CD8-positive, alpha-beta memory T cell (primary cell): ENCODE measurements around the gene LPIN3. TPM values are rescaled to one million over a fixed set of nuclear protein-coding genes. Genes with fewer than 3 reads are reported as not detected.

ENCODE experiments used
- CTCF ChIA-PET: fragments of 350-600 bp; sonication (Branson Sonifier 250); formaldehyde crosslinking; loops from one replicate; lab custom pipeline; 2021; ENCODE audit warnings: antibody characterized with exemption; lab: Charles Lee
- POLR2A ChIA-PET: fragments of 350-600 bp; sonication (Branson Sonifier 250); formaldehyde crosslinking; loops from one replicate; lab custom pipeline; 2021; ENCODE audit warnings: antibody characterized with exemption; lab: Charles Lee
- DNase-seq, 5 donors: peaks; one replicate each; pipeline versions ENCODE4 v3.0.0 to v3.0.0-alpha.2; 2020 to 2022; ENCODE audit warnings: mixed read lengths in 1 of 5
- H3K27ac ChIP-seq: one replicate; pipeline ENCODE4 v1.7.0; 2013; ENCODE audit warnings: low read depth, mild to moderate bottlenecking, low read length, moderate library complexity
- H3K27me3 ChIP-seq: 2 replicates; pipeline ENCODE4 v1.7.0; 2013; ENCODE audit warnings: low read length, mild to moderate bottlenecking; ENCODE audit not compliant: insufficient read depth, poor library complexity, severe bottlenecking
- H3K36me3 ChIP-seq: 2 replicates; pipeline ENCODE4 v1.7.0; 2013; ENCODE audit warnings: mild to moderate bottlenecking, low read length, moderate library complexity; ENCODE audit not compliant: insufficient read depth
- H3K4me1 ChIP-seq: 2 replicates; pipeline ENCODE4 v1.7.0; 2013; ENCODE audit warnings: mild to moderate bottlenecking, low read length, moderate library complexity; ENCODE audit not compliant: insufficient read depth
- H3K4me3 ChIP-seq: 2 replicates; pipeline ENCODE4 v1.7.0; 2013; ENCODE audit warnings: mild to moderate bottlenecking, low read length
- H3K9me3 ChIP-seq: 2 replicates; pipeline ENCODE4 v1.7.0; 2013; ENCODE audit warnings: mild to moderate bottlenecking, low read length
- H3K27ac Mint-ChIP-seq, 8 donors: one replicate each; pipeline ENCODE4 v1.8.0; 2020 to 2021; ENCODE audit warnings: mixed read lengths in 8 of 8, mild to moderate bottlenecking in 6 of 8, inconsistent platforms in 3 of 8, moderate library complexity in 3 of 8
- H3K27me3 Mint-ChIP-seq, 2 donors: one replicate each; pipeline ENCODE4 v1.8.0; 2020 to 2021; ENCODE audit warnings: mixed read lengths in 2 of 2, mild to moderate bottlenecking in 1 of 2, moderate library complexity in 1 of 2
- H3K36me3 Mint-ChIP-seq, 3 donors: one replicate each; pipeline ENCODE4 v1.8.0; 2020 to 2021; ENCODE audit warnings: mixed read lengths in 3 of 3, inconsistent platforms in 1 of 3, mild to moderate bottlenecking in 1 of 3
- H3K4me1 Mint-ChIP-seq, 3 donors: one replicate each; pipeline ENCODE4 v1.8.0; 2020 to 2021; ENCODE audit warnings: mixed read lengths in 3 of 3, inconsistent platforms in 1 of 3, mild to moderate bottlenecking in 1 of 3
- H3K4me3 Mint-ChIP-seq, 7 donors: one replicate each; pipeline ENCODE4 v1.8.0; 2020 to 2021; ENCODE audit warnings: mixed read lengths in 7 of 7, mild to moderate bottlenecking in 6 of 7, moderate library complexity in 4 of 7, inconsistent platforms in 2 of 7
- H3K9me3 Mint-ChIP-seq, 5 donors: one replicate each; pipeline ENCODE4 v1.8.0; 2020 to 2022; ENCODE audit warnings: mixed read lengths in 5 of 5, mild to moderate bottlenecking in 3 of 5, moderate library complexity in 2 of 5, inconsistent platforms in 1 of 5
- polyA plus RNA-seq: library from polyadenylated mRNA; unstranded; fragments of 300-500 nt; fragmentation: Illumina TruSeq; gene quantifications from one replicate; pipeline ENCODE4 v1.2.3, GENCODE V29; 2021
- total RNA-seq, 2 experiments: library from RNA; stranded (reverse); gene quantifications; one replicate each; pipeline ENCODE4 v1.2.3, GENCODE V29; 2021

Gene LPIN3
- total and polyA plus RNA-seq, 3 experiments from 2014 or later: 0.46 to 0.53 TPM; not detected in 1

DNA sequence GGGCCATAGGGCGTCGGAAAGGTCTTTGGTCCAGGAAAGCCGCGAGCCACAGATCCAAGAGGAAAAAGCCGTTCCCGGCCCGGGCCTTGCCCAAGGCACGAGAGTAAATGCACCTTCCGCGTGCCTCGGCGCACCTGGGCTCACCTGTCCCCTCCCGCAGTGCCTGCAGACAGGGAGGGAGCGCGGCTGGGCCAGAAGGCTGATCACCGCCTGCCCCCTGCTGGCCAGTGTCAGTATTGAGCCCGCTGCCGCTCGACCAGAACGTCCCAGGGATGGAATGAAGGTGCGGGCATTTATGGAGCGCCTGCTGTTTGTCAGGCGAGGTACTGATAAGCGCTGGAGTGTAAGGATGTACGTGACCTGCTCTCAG lies 679 bp upstream of the LPIN3 start:
- Histone ChIP-seq H3K36me3 (no peaks in the 10 kb centered on the region), H3K9me3 (no peaks in the 10 kb centered on the region), H3K4me3 (peak overlapping the region; percentile 60), H3K27me3 (no peaks in the 10 kb centered on the region), H3K27ac (no peak overlapping the region), H3K4me1 (peaks cover 7% of the 10 kb centered on the region)
- Mint-ChIP-seq H3K9me3 (no peaks in the 10 kb centered on the region), H3K4me1 (peaks cover 9 to 11% (median 10%) of the 10 kb centered on the region in 3 donors), H3K27me3 (peaks cover 8 to 19% of the 10 kb centered on the region in 2 donors), H3K4me3 (peak overlapping the region; percentile 14 to 88 (median 83)), H3K36me3 (no peaks in the 10 kb centered on the region), H3K27ac (peak overlapping the region in 4 of 8 donors; percentile 14 to 77 (median 36))
- ChIA-PET CTCF (interaction anchor here (0.8 to 6.8 kb wide), 27 partner anchors 8 to 377 kb away, joined by 3 to 82 read pairs (median 4); no protein-coding TSS in a partner anchor), POLR2A (interaction anchor here (0.7 to 0.9 kb wide), 3 partner anchors 167 to 267 kb away, joined by 3 read pairs; no protein-coding TSS in a partner anchor)
- peak; percentile 74 to 86 (median 80) for DNase-seq

DNA sequence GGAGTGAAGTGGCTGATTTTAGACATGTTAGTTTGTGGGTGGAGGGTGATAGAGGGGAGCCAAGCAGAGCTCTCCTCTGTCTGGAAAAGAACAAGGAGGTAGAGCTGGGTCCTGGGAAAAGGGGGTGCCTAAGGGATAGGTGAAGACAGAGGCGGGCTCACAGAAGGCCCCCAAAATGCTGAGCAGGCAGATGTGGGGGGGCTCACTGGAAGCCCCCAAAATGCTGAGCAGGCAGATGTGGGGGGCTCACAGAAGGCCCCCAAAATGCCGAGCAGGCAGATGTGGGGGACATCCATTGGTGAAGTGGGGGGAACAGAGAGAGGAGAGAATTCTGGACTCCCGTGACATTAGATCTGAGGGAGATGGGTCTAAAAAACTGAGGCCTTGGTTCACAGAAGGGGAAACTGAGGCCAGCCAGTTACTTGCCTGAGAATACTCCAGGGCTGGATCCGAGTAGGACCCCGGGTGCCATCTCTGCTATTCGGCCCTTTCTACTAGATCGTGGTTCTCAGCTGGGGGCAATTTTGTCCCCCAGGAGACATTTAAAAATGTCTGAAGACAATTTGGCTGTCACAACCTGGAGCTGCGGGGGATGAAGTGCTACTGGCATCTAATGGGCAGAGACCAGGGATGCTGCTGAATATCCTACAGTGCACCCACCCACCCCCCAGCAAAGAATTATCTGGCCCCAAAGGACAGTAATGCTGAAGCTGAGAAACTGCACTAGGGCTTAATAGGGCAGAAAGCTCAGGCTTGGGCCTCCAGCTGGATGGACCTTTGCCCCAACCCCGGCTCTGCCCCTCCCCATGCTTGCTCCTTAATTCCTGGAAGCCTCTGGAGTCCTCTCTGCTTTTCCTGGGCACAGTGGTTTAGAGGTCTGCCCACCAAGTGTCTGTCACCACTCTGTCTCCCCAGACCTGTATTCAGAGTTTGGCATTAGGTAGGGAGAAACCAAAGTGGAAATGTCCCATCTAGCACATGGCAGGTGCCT lies 2.1 kb downstream of the LPIN3 start:
- CTCF ChIA-PET: interaction anchor here (1.6 to 6.8 kb wide), 2 partner anchors 170 to 208 kb away, joined by 6 to 82 read pairs; no protein-coding TSS in a partner anchor

DNA sequence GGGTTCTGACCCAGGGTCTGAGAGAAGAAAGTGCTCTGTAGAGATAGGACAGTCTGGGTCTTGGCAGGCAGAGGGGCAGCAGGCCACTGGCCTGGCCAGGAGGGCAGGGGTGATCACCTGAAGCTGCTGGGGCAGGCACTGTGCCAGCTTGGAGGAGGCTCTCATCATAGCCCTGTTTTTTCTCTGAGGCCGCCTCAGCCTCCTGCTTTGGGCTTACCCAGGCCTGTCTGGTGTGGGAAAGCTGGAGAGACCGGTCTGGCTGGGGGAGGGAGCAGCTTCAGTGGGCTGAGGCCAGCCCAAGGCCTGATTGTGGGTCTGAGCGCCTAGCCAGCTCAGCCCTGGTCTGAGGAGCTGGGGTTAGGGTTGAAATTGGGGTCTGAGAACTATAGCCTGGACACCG lies 3.9 kb downstream of the LPIN3 start:
- Histone ChIP-seq H3K4me1 (peaks cover 7% of the 10 kb centered on the region), H3K4me3 (no peak overlapping the region), H3K36me3 (no peaks in the 10 kb centered on the region), H3K9me3 (no peaks in the 10 kb centered on the region), H3K27me3 (no peaks in the 10 kb centered on the region), H3K27ac (no peak overlapping the region)
- Mint-ChIP-seq H3K36me3 (no peaks in the 10 kb centered on the region), H3K9me3 (no peaks in the 10 kb centered on the region), H3K27me3 (peaks cover 5% of the 10 kb centered on the region in 2 donors), H3K4me3 (no peak overlapping the region), H3K27ac (peak overlapping the region in 1 of 8 donors; percentile 35), H3K4me1 (peaks cover 9 to 11% (median 10%) of the 10 kb centered on the region in 3 donors)
- POLR2A ChIA-PET: no interaction called here
- CTCF ChIA-PET: interaction anchor here (1.0 to 1.7 kb wide), 2 partner anchors 209 to 381 kb away, joined by 3 to 7 read pairs; no protein-coding TSS in a partner anchor
- DNase-seq: no peak

More for the DNA sequence above, 2.1 kb downstream of the LPIN3 start:
- no peak overlapping the region for H3K4me3 Mint-ChIP-seq
- peaks cover 9 to 11% (median 10%) of the 10 kb centered on the region in 3 donors for H3K4me1 Mint-ChIP-seq
- no peaks in the 10 kb centered on the region for H3K36me3 ChIP-seq
- no peak overlapping the region for H3K27ac ChIP-seq
- POLR2A ChIA-PET: no interaction called here
- H3K27me3 ChIP-seq: no peaks in the 10 kb centered on the region
- no peaks in the 10 kb centered on the region for H3K36me3 Mint-ChIP-seq
- no peak for DNase-seq
- peaks cover 7% of the 10 kb centered on the region for H3K4me1 ChIP-seq
- H3K9me3 Mint-ChIP-seq: no peaks in the 10 kb centered on the region
- H3K4me3 ChIP-seq: no peak overlapping the region
- H3K27me3 Mint-ChIP-seq: peaks cover 10 to 12% of the 10 kb centered on the region in 2 donors
- H3K9me3 ChIP-seq: no peaks in the 10 kb centered on the region
- H3K27ac Mint-ChIP-seq: peak overlapping the region in 1 of 8 donors; percentile 84

DNA sequence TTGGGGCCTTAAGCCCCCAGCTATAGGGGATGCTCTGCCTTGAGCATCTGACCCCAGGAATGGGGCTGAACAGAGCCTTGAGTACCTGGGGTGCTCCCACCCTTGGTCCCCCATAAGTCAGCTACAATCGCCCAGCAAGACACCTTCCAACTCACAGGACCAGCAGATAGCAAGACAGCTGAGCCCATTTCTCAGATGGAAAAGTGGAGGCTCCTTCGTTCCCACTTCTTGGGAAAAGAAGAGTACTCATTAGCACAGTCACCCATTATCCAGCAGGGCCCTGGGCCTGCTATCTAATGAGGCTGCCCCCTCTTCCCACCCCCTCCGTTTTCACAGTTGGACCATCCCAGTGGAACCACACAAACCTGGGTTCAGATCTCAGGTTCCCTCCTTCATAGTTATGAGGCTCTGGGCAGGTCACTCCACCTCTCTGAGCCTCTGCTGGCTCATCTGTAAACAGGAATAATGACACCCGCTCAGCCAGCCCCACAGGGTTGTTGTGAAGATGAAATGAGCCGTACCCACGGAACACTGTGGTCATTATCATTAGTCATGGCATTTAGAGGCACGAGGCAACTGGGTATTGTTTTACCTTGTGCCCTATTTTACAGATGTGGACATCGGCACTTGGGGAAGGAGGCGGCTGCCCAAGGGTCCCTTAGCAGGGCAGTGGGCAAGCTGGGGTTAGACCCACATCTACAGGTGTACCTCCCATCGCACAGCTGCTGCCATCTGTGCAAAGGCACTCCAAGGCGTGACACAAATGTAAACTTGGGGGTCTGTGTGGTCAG lies 4.5 kb downstream of the LPIN3 start:
- Mint-ChIP-seq H3K27me3 (peaks cover 0 to 1% of the 10 kb centered on the region in 2 donors), H3K27ac (no peak overlapping the region), H3K4me1 (peaks cover 3 to 5% (median 4%) of the 10 kb centered on the region in 3 donors), H3K36me3 (no peaks in the 10 kb centered on the region), H3K9me3 (no peaks in the 10 kb centered on the region), H3K4me3 (no peak overlapping the region)
- Histone ChIP-seq H3K4me1 (peaks cover 4% of the 10 kb centered on the region), H3K27me3 (no peaks in the 10 kb centered on the region), H3K36me3 (no peaks in the 10 kb centered on the region), H3K4me3 (no peak overlapping the region), H3K27ac (no peak overlapping the region), H3K9me3 (no peaks in the 10 kb centered on the region)
- CTCF ChIA-PET: interaction anchor here (1.0 to 1.7 kb wide), 2 partner anchors 210 to 382 kb away, joined by 3 to 7 read pairs; no protein-coding TSS in a partner anchor
- no peak for DNase-seq
- POLR2A ChIA-PET: no interaction called here

DNA sequence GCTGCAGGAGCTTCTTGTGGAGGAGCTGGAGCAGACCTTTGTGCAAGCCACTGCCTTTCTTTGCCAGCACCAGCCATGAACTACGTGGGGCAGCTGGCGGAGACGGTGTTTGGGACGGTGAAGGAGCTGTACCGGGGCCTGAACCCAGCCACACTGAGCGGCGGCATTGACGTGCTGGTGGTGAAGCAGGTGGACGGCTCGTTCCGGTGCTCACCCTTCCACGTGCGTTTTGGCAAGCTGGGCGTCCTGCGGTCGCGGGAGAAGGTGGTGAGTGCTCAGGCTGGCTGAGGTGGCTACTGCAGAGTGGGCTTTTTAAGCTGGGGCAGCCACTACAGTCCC lies 5.1 kb downstream of the LPIN3 start:
- Histone ChIP-seq H3K9me3 (no peaks in the 10 kb centered on the region), H3K27me3 (no peaks in the 10 kb centered on the region), H3K4me1 (no peaks in the 10 kb centered on the region), H3K27ac (no peak overlapping the region), H3K36me3 (no peaks in the 10 kb centered on the region), H3K4me3 (no peak overlapping the region)
- peak in 1 of 5 donors; percentile 12 for DNase-seq
- H3K9me3 Mint-ChIP-seq: no peaks in the 10 kb centered on the region
- ChIA-PET POLR2A (no interaction called here), CTCF (no interaction called here)
- H3K4me1 Mint-ChIP-seq: no peaks in the 10 kb centered on the region
- no peak overlapping the region for H3K4me3 Mint-ChIP-seq
- H3K36me3 Mint-ChIP-seq: peaks cover 0 to 2% (median 0%) of the 10 kb centered on the region in 3 donors
- no peak overlapping the region for H3K27ac Mint-ChIP-seq
- H3K27me3 Mint-ChIP-seq: peaks cover 0 to 1% of the 10 kb centered on the region in 2 donors

DNA sequence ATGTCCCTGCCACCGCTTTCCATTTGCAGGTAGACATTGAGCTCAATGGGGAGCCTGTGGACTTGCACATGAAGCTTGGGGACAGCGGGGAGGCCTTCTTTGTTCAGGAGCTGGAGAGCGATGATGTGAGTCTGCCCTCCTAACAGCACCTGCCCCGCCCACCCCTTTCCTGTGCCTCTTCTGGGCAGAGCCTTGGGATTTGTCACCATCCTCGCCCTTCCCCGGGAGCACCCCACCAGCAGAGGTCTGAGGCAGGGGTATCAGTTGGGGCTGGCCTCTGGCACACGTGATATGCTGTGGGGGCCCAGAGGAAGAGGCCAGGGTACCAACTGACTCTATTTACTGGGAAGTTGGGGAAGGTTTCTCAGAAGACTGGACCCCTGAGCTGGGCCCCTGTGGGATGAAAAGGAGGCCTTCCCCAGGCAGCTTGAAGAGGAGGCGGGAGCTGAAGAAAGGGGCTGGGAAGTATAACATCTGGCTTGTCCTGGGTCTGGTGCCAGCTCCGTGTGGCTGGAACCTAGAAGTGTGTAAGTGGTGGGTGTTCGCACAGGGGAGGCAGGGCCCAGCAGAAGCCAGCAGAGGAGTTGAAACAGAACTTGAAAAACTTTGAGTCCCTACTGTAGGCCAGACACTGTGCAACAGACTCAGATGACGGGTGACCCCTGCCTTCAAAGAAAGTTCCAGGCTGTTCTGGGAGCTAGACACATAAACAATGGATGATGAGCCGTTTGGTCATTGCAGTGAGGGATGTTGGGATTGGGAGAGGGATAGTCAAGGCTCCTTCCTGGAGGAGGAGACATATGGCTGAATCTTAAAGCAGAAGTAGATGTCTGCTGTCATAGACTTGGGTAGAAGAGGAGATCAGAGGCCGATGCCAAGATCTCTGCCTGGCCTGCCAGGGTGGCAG lies 7.2 kb downstream of the LPIN3 start:
- no peak overlapping the region for H3K27ac Mint-ChIP-seq
- H3K9me3 Mint-ChIP-seq: no peaks in the 10 kb centered on the region

More for the DNA sequence above, 7.2 kb downstream of the LPIN3 start:
- Histone ChIP-seq H3K27me3 (no peaks in the 10 kb centered on the region), H3K4me3 (no peak overlapping the region), H3K36me3 (no peaks in the 10 kb centered on the region), H3K27ac (no peak overlapping the region), H3K4me1 (no peaks in the 10 kb centered on the region), H3K9me3 (no peaks in the 10 kb centered on the region)
- DNase-seq: no peak
- POLR2A ChIA-PET: no interaction called here
- H3K4me3 Mint-ChIP-seq: no peak overlapping the region
- H3K27me3 Mint-ChIP-seq: peaks cover 0 to 1% of the 10 kb centered on the region in 2 donors
- H3K36me3 Mint-ChIP-seq: peaks cover 0 to 2% (median 0%) of the 10 kb centered on the region in 3 donors
- H3K4me1 Mint-ChIP-seq: no peaks in the 10 kb centered on the region
- CTCF ChIA-PET: interaction anchor here (1.6 kb wide), 1 partner anchor 8 kb away, joined by 4 read pairs; no protein-coding TSS in a partner anchor
